ENCODE measurements around the gene NTNG1.
"Not testable (repeated sequence)": the region's sequence is repeated elsewhere in the genome, so short reads cannot be mapped to it uniquely, and the experiment has no call there.

Gene NTNG1

GRCh38 chr1:107140703-107141490 lies at the start of gene NTNG1:
TSS of gene NTNG1 (plus strand) at chr1:107141039.
- peak within 1 kb of the TSS; percentile 77 for H3K4me3 Mint-ChIP-seq
- no peaks in the 10 kb centered on the region for H3K9me3 Mint-ChIP-seq
- ATAC-seq (peak; percentile 51), DNase-seq (peak; percentile 8)
- H3K36me3 Mint-ChIP-seq (ENCODE audit: low read depth): no peaks in the 10 kb centered on the region
- peaks cover 14% of the 10 kb centered on the region for H3K4me1 Mint-ChIP-seq
- H3K27ac Mint-ChIP-seq: no peak within 1 kb of the TSS
- H3K27me3 Mint-ChIP-seq: peaks cover 40% of the 10 kb centered on the region

GRCh38 chr1:107091418-107091817 lies 49.4 kb upstream of the NTNG1 start:
- DNase-seq (no peak), ATAC-seq (no peak)
- H3K36me3 Mint-ChIP-seq (ENCODE audit: low read depth): no peaks in the 10 kb centered on the region
- no peaks in the 10 kb centered on the region for H3K4me1 Mint-ChIP-seq
- no peak overlapping the region for H3K4me3 Mint-ChIP-seq
- H3K27ac Mint-ChIP-seq: no peak overlapping the region
- peaks cover 3% of the 10 kb centered on the region for H3K9me3 Mint-ChIP-seq
- H3K27me3 Mint-ChIP-seq: peaks cover 4% of the 10 kb centered on the region

- H3K27ac Mint-ChIP-seq; ATAC-seq; H3K27me3 Mint-ChIP-seq; H3K9me3 Mint-ChIP-seq; H3K4me1 Mint-ChIP-seq; H3K36me3 Mint-ChIP-seq (ENCODE audit: low read depth); H3K4me3 Mint-ChIP-seq; DNase-seq: not testable (repeated sequence)
Measured at GRCh38 chr1:107093395-107093794, 47.4 kb upstream of the NTNG1 start.

DNA sequence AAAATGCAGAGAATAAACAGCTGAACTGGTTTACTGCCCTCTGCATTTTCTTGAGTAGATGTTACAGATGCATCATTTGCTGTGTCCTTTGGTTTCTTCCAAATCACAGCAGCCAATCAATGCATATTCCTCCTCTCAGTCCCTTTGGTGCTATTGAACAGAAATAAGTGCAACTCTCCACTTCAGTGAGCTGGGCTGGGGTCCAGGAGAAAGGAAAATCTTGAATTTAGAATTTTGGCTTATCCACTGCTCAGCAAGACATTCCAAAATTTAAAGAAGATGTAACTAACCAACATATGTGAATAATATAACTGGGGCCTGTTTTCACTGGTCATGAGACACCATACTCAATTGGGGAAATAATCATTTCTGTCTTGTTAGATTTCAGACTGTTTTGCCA lies 45.2 kb upstream of the NTNG1 start:
- no peaks in the 10 kb centered on the region for H3K36me3 Mint-ChIP-seq (ENCODE audit: low read depth)
- DNase-seq (no peak), ATAC-seq (no peak)
- peaks cover 8% of the 10 kb centered on the region for H3K9me3 Mint-ChIP-seq
- no peak overlapping the region for H3K27ac Mint-ChIP-seq
- peaks cover 7% of the 10 kb centered on the region for H3K27me3 Mint-ChIP-seq
- no peak overlapping the region for H3K4me3 Mint-ChIP-seq
- H3K4me1 Mint-ChIP-seq: no peaks in the 10 kb centered on the region

- no peak for ATAC-seq
Measured at GRCh38 chr1:107096690-107097089, 44.1 kb upstream of the NTNG1 start.

DNA sequence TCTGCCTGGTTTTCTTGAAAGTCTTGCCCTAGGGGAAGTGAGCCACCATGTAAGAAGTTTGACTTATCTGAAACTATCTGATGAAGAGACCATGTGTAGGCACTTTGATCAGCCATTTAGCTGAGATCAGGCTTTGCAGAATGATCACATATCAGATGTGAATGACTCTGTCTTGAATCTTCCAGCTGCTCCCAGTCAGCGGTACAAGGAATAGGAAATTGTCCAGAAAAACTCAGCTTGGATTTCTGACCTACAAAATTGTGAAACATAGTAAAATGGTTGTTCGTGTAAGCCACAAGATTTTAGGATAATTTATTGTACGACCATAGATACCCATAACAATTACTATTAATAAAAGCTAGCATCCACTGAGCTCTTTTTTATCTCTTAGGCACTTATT lies 41.9 kb upstream of the NTNG1 start:
- Mint-ChIP-seq H3K4me3 (no peak overlapping the region), H3K4me1 (no peaks in the 10 kb centered on the region), H3K27ac (no peak overlapping the region), H3K36me3 (ENCODE audit: low read depth) (no peaks in the 10 kb centered on the region), H3K9me3 (peaks cover 8% of the 10 kb centered on the region), H3K27me3 (peaks cover 14% of the 10 kb centered on the region)
- DNase-seq: no peak
- no peak for ATAC-seq

More at GRCh38 chr1:107096690-107097089, 44.1 kb upstream of the NTNG1 start:
- Mint-ChIP-seq H3K9me3 (peaks cover 8% of the 10 kb centered on the region), H3K27me3 (peaks cover 15% of the 10 kb centered on the region), H3K27ac (no peak overlapping the region), H3K4me1 (no peaks in the 10 kb centered on the region), H3K4me3 (no peak overlapping the region), H3K36me3 (ENCODE audit: low read depth) (no peaks in the 10 kb centered on the region)
- DNase-seq: no peak

- Mint-ChIP-seq H3K4me1 (no peaks in the 10 kb centered on the region), H3K4me3 (no peak overlapping the region), H3K27ac (no peak overlapping the region), H3K36me3 (ENCODE audit: low read depth) (no peaks in the 10 kb centered on the region), H3K9me3 (peaks cover 6% of the 10 kb centered on the region), H3K27me3 (peaks cover 14% of the 10 kb centered on the region)
- ATAC-seq (no peak), DNase-seq (no peak)
Measured at GRCh38 chr1:107100331-107100984, 40.4 kb upstream of the NTNG1 start.

GRCh38 chr1:107105914-107106313 lies 34.9 kb upstream of the NTNG1 start:
- H3K27me3 Mint-ChIP-seq: peaks cover 7% of the 10 kb centered on the region
- DNase-seq: no peak
- no peak overlapping the region for H3K4me3 Mint-ChIP-seq
- H3K36me3 Mint-ChIP-seq (ENCODE audit: low read depth): no peaks in the 10 kb centered on the region
- peaks cover 3% of the 10 kb centered on the region for H3K4me1 Mint-ChIP-seq
- H3K9me3 Mint-ChIP-seq: no peaks in the 10 kb centered on the region
- H3K27ac Mint-ChIP-seq: no peak overlapping the region
- no peak for ATAC-seq

DNA sequence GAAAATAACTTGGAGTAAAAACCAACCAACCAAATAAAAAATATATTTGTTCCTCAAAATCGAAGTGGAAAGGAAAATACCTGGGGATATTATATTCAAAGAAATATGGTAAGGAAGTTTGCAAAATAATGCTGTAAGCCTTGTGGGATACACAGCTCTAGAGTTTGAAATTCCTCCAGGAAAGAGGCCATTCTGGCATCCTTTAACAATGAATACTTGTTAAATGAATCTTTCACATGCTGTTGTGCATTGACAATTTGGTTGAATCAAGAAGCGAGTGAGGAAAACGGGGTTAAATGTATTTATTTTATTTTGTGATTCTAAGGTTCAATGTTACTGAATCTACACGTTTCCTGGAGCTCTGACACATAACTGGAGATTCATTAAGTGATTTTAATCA lies 30.5 kb upstream of the NTNG1 start:
- Mint-ChIP-seq H3K27me3 (no peaks in the 10 kb centered on the region), H3K9me3 (no peaks in the 10 kb centered on the region), H3K4me3 (no peak overlapping the region), H3K36me3 (ENCODE audit: low read depth) (no peaks in the 10 kb centered on the region), H3K4me1 (peaks cover 3% of the 10 kb centered on the region), H3K27ac (no peak overlapping the region)
- ATAC-seq: no peak
- DNase-seq: no peak

DNA sequence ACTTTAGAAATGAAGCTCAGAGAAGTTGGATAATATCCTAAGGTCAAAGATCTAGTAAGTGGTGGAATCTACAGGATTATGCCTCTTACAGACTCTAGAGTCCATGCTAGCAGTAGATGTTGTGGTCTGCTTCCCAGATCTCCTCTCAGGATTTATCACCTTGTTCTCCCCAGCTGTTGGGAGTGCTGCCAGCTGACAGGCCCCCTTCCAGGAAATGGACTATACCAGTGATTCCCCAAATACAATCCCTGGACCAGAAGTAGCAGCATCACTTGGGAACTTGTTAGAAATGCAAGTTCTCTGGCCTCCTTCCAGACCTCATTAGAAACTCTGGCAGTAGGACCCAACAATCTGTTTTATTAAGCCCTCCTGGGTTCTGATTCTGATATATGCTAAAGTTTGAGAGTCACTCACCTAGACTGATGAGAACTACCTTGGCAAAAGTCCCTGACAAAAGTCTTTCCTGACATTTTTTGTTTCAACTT lies 24.5 kb upstream of the NTNG1 start:
- H3K27ac Mint-ChIP-seq: no peak overlapping the region
- no peak for ATAC-seq
- peaks cover 5% of the 10 kb centered on the region for H3K27me3 Mint-ChIP-seq
- H3K4me3 Mint-ChIP-seq: no peak overlapping the region
- no peaks in the 10 kb centered on the region for H3K36me3 Mint-ChIP-seq (ENCODE audit: low read depth)
- no peaks in the 10 kb centered on the region for H3K4me1 Mint-ChIP-seq
- no peak for DNase-seq
- no peaks in the 10 kb centered on the region for H3K9me3 Mint-ChIP-seq

DNA sequence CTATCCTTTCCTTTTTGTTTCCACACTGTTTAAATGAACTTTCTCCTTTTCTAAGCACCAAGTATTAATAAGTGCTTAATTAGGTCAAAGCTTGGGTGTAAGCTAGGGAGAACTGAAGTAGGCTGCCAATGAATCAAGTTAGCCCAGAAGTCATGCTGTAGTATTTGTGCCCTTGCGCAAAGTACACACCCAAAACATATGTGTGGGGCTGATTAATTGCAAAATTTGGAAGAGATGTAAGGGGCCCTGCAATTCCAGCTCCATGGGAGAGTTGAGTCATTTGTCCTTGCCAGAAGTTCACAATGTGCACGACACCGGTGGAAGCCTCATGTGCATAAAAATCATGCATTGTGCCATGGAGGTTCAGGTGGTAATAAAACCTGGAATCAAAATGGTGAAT lies 18.6 kb upstream of the NTNG1 start:
- no peaks in the 10 kb centered on the region for H3K9me3 Mint-ChIP-seq
- H3K27ac Mint-ChIP-seq: no peak overlapping the region
- H3K27me3 Mint-ChIP-seq: peaks cover 2% of the 10 kb centered on the region
- ATAC-seq (no peak), DNase-seq (no peak)
- no peaks in the 10 kb centered on the region for H3K4me1 Mint-ChIP-seq
- H3K4me3 Mint-ChIP-seq: no peak overlapping the region
- no peaks in the 10 kb centered on the region for H3K36me3 Mint-ChIP-seq (ENCODE audit: low read depth)

DNA sequence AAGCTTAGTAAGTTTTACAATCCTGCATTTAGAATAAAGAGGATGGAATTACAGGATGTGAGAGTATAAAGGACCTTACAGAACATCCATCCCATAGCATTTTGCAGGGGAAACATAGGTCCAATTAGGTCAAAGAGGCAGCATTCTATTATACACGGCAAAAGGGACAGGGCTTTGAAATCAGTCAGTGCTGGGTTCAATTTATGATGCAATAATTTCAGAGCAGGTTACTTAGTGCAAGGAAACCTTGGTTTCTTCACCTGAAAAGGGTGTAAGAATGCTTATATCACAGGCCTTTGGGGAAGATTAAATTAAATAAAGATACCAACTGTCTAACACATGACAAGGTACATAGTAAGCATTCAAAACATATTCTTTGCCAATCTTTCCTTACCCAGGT lies 17.1 kb upstream of the NTNG1 start:
- H3K4me3 Mint-ChIP-seq: no peak overlapping the region
- H3K27me3 Mint-ChIP-seq: peaks cover 8% of the 10 kb centered on the region
- H3K4me1 Mint-ChIP-seq: no peaks in the 10 kb centered on the region
- H3K27ac Mint-ChIP-seq: no peak overlapping the region
- ATAC-seq (no peak), DNase-seq (no peak)
- no peaks in the 10 kb centered on the region for H3K36me3 Mint-ChIP-seq (ENCODE audit: low read depth)
- H3K9me3 Mint-ChIP-seq: no peaks in the 10 kb centered on the region

DNA sequence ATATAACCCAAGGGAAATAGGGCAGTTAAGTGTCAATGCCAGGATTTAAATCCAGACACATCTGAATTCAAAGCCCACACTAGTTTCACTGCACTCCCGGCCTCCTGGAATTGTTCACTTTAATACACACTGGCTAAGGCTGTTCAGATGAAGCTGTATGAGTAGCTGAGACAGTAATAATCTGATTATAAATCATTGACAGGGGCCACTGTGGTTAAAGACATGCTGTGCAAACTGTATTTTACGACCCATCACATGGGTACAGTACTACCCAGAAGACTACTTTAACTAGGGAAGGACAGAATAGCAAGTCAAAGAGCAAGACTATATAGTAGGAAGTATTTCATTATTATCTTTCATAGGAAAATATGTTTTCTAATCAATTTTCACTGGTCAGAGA lies 16.1 kb upstream of the NTNG1 start:
- H3K4me1 Mint-ChIP-seq: no peaks in the 10 kb centered on the region
- no peak overlapping the region for H3K27ac Mint-ChIP-seq
- no peaks in the 10 kb centered on the region for H3K36me3 Mint-ChIP-seq (ENCODE audit: low read depth)
- DNase-seq (no peak), ATAC-seq (no peak)
- no peak overlapping the region for H3K4me3 Mint-ChIP-seq
- no peaks in the 10 kb centered on the region for H3K9me3 Mint-ChIP-seq
- peaks cover 11% of the 10 kb centered on the region for H3K27me3 Mint-ChIP-seq

- H3K36me3 Mint-ChIP-seq (ENCODE audit: low read depth): no peaks in the 10 kb centered on the region
- no peak for DNase-seq
- H3K4me3 Mint-ChIP-seq: no peak overlapping the region
- ATAC-seq: no peak
- H3K9me3 Mint-ChIP-seq: no peaks in the 10 kb centered on the region
- H3K4me1 Mint-ChIP-seq: no peaks in the 10 kb centered on the region
- H3K27ac Mint-ChIP-seq: no peak overlapping the region
- H3K27me3 Mint-ChIP-seq: peaks cover 23% of the 10 kb centered on the region
Measured at GRCh38 chr1:107132195-107132594, 8.6 kb upstream of the NTNG1 start.

DNA sequence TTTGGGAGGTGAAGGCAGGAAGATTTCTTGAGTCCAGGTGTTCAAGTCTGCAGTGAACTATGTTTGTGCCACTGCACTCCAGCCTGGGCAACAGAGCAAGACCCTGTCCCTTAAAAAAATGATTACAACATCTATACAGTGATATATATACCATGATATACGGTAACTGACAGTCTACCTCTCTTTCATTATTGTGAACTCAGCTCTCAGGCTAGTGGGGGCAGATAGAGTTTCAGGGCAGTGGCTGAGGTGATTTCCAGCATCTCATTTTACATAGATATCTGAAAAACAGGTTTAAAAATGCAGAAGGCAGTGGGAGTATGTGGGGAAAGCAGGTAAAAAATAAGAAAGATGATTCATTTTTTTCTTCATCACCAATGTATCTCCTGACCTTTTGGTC lies 8.1 kb upstream of the NTNG1 start:
- DNase-seq: no peak
- no peaks in the 10 kb centered on the region for H3K4me1 Mint-ChIP-seq
- H3K36me3 Mint-ChIP-seq (ENCODE audit: low read depth): no peaks in the 10 kb centered on the region
- no peak overlapping the region for H3K4me3 Mint-ChIP-seq
- H3K9me3 Mint-ChIP-seq: no peaks in the 10 kb centered on the region
- peaks cover 20% of the 10 kb centered on the region for H3K27me3 Mint-ChIP-seq
- H3K27ac Mint-ChIP-seq: no peak overlapping the region
- peak; percentile 65 for ATAC-seq

All from activated naive CD8-positive, alpha-beta T cell treated with anti-CD3 and anti-CD28 coated beads, Interleukin-2, amount 50 U/mL, for 24 hours (primary cell).